A549 (cell line): Measurements from ENCODE around the gene CD81.

Experiments used
- CBX8 ChIP-seq: fragments of 200-600 bp; sonication (generic); IDR thresholded peaks from 2 replicates; pipeline ENCODE4 v1.6.1; 2016
- CEBPB ChIP-seq, 2 experiments: fragments of >200 bp in 1 of 2; sonication (Bioruptor Twin) in 1 of 2; formaldehyde crosslinking in 1 of 2; IDR thresholded peaks; 2 replicates each; pipeline ENCODE4 v1.6.1; 2012 to 2016
- CHD4 ChIP-seq: fragments of 200-600 bp; sonication (generic); IDR thresholded peaks from 2 replicates; pipeline ENCODE4 v1.6.1; 2016; ENCODE audit warnings: antibody characterized with exemption, mild to moderate bottlenecking, borderline replicate concordance
- EP300 ChIP-seq, 2 experiments: fragments of >200 bp; sonication (Bioruptor Twin); formaldehyde crosslinking; IDR thresholded peaks; 2 replicates in 1 of 2; 3 replicates in 1 of 2; pipeline ENCODE4 v1.6.1; 2016 to 2017
- GATA3 ChIP-seq: IDR thresholded peaks from 2 replicates; pipeline ENCODE4 v1.6.1; 2012; ENCODE audit warnings: borderline replicate concordance
- HEYL ChIP-seq: fragments of 250-450 bp; sonication (Bioruptor Pico); IDR thresholded peaks from 2 replicates; pipeline ENCODE4 v1.8.0; 2021; ENCODE audit warnings: mild to moderate bottlenecking, moderate library complexity
- HOXA7 ChIP-seq: fragments of 250-450 bp; sonication (Bioruptor Pico); IDR thresholded peaks from 2 replicates; pipeline ENCODE4 v1.5.0; 2020; ENCODE audit warnings: mild to moderate bottlenecking, moderate library complexity
- RARB ChIP-seq: fragments of 250-450 bp; sonication (Bioruptor Pico); IDR thresholded peaks from 2 replicates; pipeline ENCODE4 v1.8.0; 2021; ENCODE audit warnings: mild to moderate bottlenecking, moderate library complexity
- RCOR1 ChIP-seq: fragments of 150-350 bp; IDR thresholded peaks from 2 replicates; pipeline ENCODE4 v1.6.1; 2014; ENCODE audit warnings: antibody characterized with exemption, low read length, low read depth
- RFX5 ChIP-seq: fragments of 450-650 bp; IDR thresholded peaks from 2 replicates; pipeline ENCODE4 v1.7.1; 2014; ENCODE audit warnings: antibody characterized with exemption, mild to moderate bottlenecking, moderate library complexity
- TF ChIP-seq, protein P1 (sequence below): fragments of >200 bp; sonication (Bioruptor Twin); formaldehyde crosslinking; IDR thresholded peaks from 3 replicates; pipeline ENCODE4 v1.5.1; 2016
- TF ChIP-seq, protein P2 (sequence below): fragments of 150-350 bp; IDR thresholded peaks from 2 replicates; pipeline ENCODE4 v1.6.1; 2014; ENCODE audit warnings: low read depth, mild to moderate bottlenecking, low read length
- TF ChIP-seq, protein P3 (sequence below): fragments of 250-450 bp; sonication (Bioruptor Pico); IDR thresholded peaks from 2 replicates; pipeline ENCODE4 v1.5.0; 2021; ENCODE audit warnings: mild to moderate bottlenecking, moderate library complexity, borderline replicate concordance

- TF ChIP-seq, protein P1, sequence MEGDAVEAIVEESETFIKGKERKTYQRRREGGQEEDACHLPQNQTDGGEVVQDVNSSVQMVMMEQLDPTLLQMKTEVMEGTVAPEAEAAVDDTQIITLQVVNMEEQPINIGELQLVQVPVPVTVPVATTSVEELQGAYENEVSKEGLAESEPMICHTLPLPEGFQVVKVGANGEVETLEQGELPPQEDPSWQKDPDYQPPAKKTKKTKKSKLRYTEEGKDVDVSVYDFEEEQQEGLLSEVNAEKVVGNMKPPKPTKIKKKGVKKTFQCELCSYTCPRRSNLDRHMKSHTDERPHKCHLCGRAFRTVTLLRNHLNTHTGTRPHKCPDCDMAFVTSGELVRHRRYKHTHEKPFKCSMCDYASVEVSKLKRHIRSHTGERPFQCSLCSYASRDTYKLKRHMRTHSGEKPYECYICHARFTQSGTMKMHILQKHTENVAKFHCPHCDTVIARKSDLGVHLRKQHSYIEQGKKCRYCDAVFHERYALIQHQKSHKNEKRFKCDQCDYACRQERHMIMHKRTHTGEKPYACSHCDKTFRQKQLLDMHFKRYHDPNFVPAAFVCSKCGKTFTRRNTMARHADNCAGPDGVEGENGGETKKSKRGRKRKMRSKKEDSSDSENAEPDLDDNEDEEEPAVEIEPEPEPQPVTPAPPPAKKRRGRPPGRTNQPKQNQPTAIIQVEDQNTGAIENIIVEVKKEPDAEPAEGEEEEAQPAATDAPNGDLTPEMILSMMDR = no peak
- TF ChIP-seq RARB = no peak
- no peak for TF ChIP-seq CHD4
- no peak for TF ChIP-seq CEBPB (IDR thresholded peaks at IDR 0.05)
- TF ChIP-seq RCOR1 = no peak
- TF ChIP-seq HEYL (CRISPR knock-in tag) = no peak
- TF ChIP-seq HOXA7 = no peak
- TF ChIP-seq, protein P2, sequence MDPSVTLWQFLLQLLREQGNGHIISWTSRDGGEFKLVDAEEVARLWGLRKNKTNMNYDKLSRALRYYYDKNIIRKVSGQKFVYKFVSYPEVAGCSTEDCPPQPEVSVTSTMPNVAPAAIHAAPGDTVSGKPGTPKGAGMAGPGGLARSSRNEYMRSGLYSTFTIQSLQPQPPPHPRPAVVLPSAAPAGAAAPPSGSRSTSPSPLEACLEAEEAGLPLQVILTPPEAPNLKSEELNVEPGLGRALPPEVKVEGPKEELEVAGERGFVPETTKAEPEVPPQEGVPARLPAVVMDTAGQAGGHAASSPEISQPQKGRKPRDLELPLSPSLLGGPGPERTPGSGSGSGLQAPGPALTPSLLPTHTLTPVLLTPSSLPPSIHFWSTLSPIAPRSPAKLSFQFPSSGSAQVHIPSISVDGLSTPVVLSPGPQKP = no peak
- TF ChIP-seq, protein P3, sequence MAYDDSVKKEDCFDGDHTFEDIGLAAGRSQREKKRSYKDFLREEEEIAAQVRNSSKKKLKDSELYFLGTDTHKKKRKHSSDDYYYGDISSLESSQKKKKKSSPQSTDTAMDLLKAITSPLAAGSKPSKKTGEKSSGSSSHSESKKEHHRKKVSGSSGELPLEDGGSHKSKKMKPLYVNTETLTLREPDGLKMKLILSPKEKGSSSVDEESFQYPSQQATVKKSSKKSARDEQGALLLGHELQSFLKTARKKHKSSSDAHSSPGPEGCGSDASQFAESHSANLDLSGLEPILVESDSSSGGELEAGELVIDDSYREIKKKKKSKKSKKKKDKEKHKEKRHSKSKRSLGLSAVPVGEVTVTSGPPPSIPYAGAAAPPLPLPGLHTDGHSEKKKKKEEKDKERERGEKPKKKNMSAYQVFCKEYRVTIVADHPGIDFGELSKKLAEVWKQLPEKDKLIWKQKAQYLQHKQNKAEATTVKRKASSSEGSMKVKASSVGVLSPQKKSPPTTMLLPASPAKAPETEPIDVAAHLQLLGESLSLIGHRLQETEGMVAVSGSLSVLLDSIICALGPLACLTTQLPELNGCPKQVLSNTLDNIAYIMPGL (CRISPR knock-in tag) = no peak
- TF ChIP-seq CBX8 = no peak
- TF ChIP-seq EP300 (IDR thresholded peaks at IDR 0.05) = no peak
- no peak for TF ChIP-seq GATA3
- no peak for TF ChIP-seq RFX5
These were observed 66.3 kb downstream of the CD81 start for GRCh38 chr11:2443406-2443805.
